Adipose tissue (tissue), 3 donors: Measurements from ENCODE around the gene FAM184A. TPM values are rescaled to one million over a fixed set of nuclear protein-coding genes. Genes with fewer than 3 reads are reported as not detected.
"Not testable (repeated sequence)": the region's sequence is repeated elsewhere in the genome, so short reads cannot be mapped to it uniquely, and the experiment has no call there.

Source experiments
- H3K27ac ChIP-seq: one replicate; pipeline ENCODE4 v1.5.1; 2013; ENCODE audit warnings: low read depth, low read length
- WGBS, 3 donors: extraction: QIAGEN DNeasy Blood & Tissue Kit; methylation state at CpG; one replicate each; pipeline ENCODE4 v1.1.7; 2013; 5-methylcytosine and 5-hydroxymethylcytosine counted together
- polyA plus RNA-seq, 3 donors: library from polyadenylated mRNA; stranded (reverse); fragments of 200-250 nt; gene quantifications; one replicate each; pipeline ENCODE4 v1.2.3, GENCODE V29; 2013
- donor health status: healthy with polysubstance abuse.
- donor health status: Bipolar disorder and iron deficiency.
- donor health status: healthy.

Gene FAM184A
- polyA plus RNA-seq, 3 donors, result 1.1 to 9.4 (median 1.7) TPM

GRCh38 chr6:119108076-119108475, 29.6 kb upstream of the FAM184A start:
- no peak overlapping the region for H3K27ac ChIP-seq
- 77 to 81% (median 78%) methylated on average over 3 of the region's 3 CpGs for WGBS, 3 donors

GRCh38 chr6:119105282-119105681, 26.8 kb upstream of the FAM184A start:
- H3K27ac ChIP-seq, result no peak overlapping the region
- 62 to 73% (median 69%) methylated on average over 5 of the region's 5 CpGs for WGBS, 3 donors

GRCh38 chr6:119102901-119103300, 24.4 kb upstream of the FAM184A start:
- WGBS, 3 donors, result 75 to 95% (median 85%) methylated on average over 2 of the region's 2 CpGs
- H3K27ac ChIP-seq, result no peak overlapping the region

GRCh38 chr6:119100115-119100514, 21.7 kb upstream of the FAM184A start:
- no peak overlapping the region for H3K27ac ChIP-seq
- WGBS, 3 donors, result 76 to 97% (median 86%) methylated on average over 1 of the region's 1 CpG

- not testable (repeated sequence) for H3K27ac ChIP-seq
These were observed 19.4 kb upstream of the FAM184A start for GRCh38 chr6:119097815-119098361.

GRCh38 chr6:119096721-119097565, 18.5 kb upstream of the FAM184A start:
- H3K27ac ChIP-seq, result no peak overlapping the region
- 26 to 36% (median 29%) methylated on average over 6 of the region's 6 CpGs for WGBS, 3 donors

More at GRCh38 chr6:119097815-119098361, 19.4 kb upstream of the FAM184A start:
- WGBS, 3 donors, result 80 to 85% (median 85%) methylated on average over 9 of the region's 9 CpGs

- no peak overlapping the region for H3K27ac ChIP-seq
- 44 to 67% (median 62%) methylated on average over 2 of the region's 2 CpGs for WGBS, 3 donors
These were observed 11.8 kb upstream of the FAM184A start for GRCh38 chr6:119090256-119090655.

GRCh38 chr6:119084784-119085183, 6.3 kb upstream of the FAM184A start:
- no peak overlapping the region for H3K27ac ChIP-seq
- 92 to 100% (median 96%) methylated on average over 1 of the region's 1 CpG for WGBS, 3 donors

- 89 to 97% (median 93%) methylated on average over 5 of the region's 5 CpGs for WGBS, 3 donors
- H3K27ac ChIP-seq, result no peak overlapping the region
These were observed 4.5 kb upstream of the FAM184A start for GRCh38 chr6:119083007-119083406.

- no peak overlapping the region for H3K27ac ChIP-seq
- 10 to 12% (median 11%) methylated on average over 9 of the region's 9 CpGs for WGBS, 3 donors
These were observed 882 bp upstream of the FAM184A start for GRCh38 chr6:119079283-119079809.

GRCh38 chr6:119077643-119078375, 655 bp downstream of the FAM184A start:
- WGBS, 3 donors, result 1 to 2% (median 2%) methylated on average over 37 to 43 of the region's 43 CpGs

GRCh38 chr6:119077391-119077642, 1.1 kb downstream of the FAM184A start:
- 23 to 49% (median 34%) methylated on average over 3 of the region's 3 CpGs for WGBS, 3 donors
- no peak overlapping the region for H3K27ac ChIP-seq

More at GRCh38 chr6:119077643-119078375, 655 bp downstream of the FAM184A start:
- H3K27ac ChIP-seq, result no peak overlapping the region

- H3K27ac ChIP-seq, result no peak overlapping the region
- 61 to 70% (median 69%) methylated on average over 7 of the region's 7 CpGs for whole genome bisulfite sequencing, 3 donors
These were observed 1.7 kb downstream of the FAM184A start for GRCh38 chr6:119076576-119077390.

- 70 to 90% (median 80%) methylated on average over 5 of the region's 5 CpGs for WGBS, 3 donors
- no peak overlapping the region for H3K27ac ChIP-seq
These were observed 2.3 kb downstream of the FAM184A start for GRCh38 chr6:119076173-119076572.

- 94 to 98% (median 97%) methylated on average over 2 of the region's 2 CpGs for WGBS, 3 donors
- no peak overlapping the region for H3K27ac ChIP-seq
These were observed 3.1 kb downstream of the FAM184A start for GRCh38 chr6:119075200-119075981.

GRCh38 chr6:119073307-119074051, 5.0 kb downstream of the FAM184A start:
- H3K27ac ChIP-seq, result no peak overlapping the region
- 79 to 88% (median 82%) methylated on average over 4 of the region's 4 CpGs for WGBS, 3 donors

- H3K27ac ChIP-seq, result no peak overlapping the region
- 92 to 97% (median 94%) methylated on average over 2 of the region's 2 CpGs for WGBS, 3 donors
These were observed 6.9 kb downstream of the FAM184A start for GRCh38 chr6:119071576-119071975.
